Activated CD8-positive, alpha-beta memory T cell treated with anti-CD3 and anti-CD28 coated beads, Interleukin-2, amount 50 U/mL, for 24 hours (primary cell): ENCODE results near the gene RPL10.

Experiments
- DNase-seq: peaks from one replicate; pipeline ENCODE4 v3.0.0-alpha.2; 2020; ENCODE audit errors: extremely low read depth

Gene RPL10

DNA sequence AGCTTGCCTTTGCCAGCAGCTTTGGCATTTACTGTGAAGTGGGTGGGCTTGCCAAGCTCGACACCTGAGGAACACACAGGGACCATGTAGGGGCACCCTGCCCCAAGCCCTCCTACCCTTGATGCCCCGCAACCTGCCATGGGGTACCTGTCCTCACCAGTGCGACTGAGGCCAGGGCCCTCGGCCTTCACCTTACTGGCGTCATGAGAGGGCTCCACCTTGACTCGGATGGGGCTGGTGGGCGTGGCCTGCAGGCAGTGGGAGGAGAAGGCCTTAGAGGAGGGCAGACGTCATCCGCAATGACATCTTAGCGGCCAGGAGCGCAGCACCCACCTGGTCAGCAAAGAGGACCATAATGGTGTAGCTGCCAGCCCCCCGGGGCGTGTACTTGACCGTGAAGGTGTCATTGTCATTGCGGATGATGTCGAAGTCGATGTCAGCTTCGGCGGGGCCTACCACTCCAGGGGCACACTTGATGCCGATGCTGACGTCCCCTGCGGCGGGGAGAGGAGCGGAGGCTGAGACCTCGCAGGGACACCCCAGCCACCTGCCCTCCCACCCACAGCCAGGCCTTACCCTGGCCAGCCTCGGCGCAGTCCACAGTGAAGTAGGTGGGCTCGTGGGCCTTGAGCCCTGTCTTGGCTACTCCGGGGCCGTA is 36.0 kb upstream of the RPL10 start:
- no peak for DNase-seq

DNA sequence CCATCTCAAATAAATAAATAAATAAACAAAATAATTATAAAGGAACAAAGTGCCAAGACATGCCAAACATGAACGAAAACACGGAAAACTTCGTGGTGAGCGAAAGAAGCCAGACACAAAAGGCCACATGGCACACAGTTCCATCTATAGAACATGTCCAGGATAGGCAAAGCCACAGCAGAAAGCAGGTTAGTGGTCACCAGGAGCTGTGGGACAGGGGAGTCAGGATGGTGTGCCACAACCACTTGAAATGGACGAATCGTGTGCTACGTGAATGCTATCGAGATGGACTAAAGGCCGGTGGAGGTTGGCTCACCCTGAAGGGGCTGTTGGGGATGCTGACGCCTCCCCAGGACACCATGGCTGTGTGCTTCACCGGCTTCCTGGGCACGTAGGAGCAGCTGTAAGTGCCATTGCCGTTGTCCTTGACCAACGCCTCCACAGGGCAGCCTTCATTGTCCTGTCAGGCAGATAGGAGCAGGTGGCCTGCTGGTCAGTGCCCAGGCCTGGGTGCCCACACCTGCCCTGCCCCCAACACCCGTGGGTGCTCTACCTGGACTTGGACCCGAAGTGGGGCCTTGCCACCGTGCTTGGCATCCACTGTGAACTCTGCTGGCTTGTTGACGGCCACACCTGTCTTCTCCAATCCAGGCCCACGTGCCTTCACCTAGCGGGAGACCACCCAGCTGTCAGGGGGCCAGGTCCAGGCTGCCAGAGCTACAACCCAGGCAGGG is 34.3 kb upstream of the RPL10 start:
- no peak for DNase-seq

DNA sequence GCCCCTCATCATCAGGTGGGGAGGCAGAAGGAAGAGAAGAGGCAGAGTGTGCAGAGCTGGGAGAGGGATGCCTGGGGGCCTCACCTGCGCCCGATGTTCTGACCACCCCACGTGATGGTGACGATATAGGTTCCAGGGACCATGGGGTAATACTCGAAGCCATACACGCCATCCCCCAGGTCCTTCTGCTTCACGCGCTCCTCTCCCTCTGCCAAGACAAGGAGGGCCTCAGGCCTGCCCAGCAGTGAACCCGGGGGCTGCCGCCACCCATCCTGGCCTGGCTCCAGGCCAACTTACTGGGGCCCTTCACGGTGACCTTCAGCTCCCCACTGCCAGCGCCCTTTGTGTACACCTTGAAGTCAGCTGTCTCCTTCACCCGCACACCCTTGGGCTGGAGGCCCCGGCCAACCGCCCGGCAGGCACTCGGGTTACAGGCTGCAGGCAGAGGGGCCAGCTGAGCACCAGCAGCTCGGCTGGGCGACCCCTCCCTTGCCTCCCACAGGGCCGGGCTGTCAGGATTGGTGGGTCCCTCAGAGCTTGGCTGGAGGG is 33.1 kb upstream of the RPL10 start:
- DNase-seq: no peak

DNA sequence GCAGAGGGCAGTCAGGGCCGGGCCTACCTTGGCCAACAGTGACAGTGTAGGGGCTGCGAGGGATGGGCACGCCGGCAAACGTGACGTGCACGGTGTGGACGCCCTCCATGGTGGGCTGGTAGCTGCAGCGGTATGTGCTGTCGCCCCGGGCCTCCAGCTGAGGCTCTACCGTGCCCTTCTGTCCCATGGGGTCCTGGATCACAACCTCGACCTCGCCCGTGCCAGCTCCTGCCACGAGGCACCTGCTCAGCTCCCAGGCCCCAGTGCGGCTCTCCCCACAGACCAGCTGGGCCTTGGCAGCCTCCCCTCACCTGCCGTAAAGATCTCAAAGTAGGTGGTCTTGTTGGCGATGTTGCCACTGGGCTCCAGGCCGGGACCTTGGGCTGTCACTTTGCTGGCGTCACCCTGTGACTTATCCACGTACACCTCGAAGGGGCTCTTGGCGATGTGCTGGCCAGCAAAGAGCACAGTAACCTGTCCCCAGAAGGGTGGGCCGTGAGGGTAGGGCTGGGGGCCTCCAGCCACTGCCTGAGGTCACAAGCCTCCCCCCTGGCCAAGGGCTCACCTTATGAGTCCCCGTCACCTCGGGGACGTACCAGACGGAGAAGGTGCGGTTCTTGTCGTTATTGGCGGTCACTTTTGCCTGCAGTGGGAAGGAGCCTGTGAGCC is 32.0 kb upstream of the RPL10 start:
- no peak for DNase-seq

DNA sequence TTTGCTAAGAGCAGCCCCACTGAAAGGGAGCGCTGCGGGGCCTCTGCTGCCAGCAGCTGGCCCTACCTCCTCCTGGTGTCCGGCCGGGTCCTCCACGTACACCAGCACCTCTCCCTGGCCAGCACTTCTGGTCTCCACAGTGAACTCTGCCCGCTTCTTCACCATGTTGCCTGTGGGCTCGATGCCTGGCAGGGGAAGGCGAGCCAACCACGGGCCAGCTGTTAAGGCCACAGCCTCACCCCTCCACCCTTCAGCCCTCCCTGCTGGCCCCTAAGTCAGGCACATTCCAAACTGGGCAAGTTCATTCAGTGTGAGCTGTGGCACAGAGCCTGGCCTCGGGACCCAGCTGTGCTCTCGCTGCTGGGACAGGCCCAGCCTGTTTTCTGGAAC is 31.5 kb upstream of the RPL10 start:
- DNase-seq: no peak

DNA sequence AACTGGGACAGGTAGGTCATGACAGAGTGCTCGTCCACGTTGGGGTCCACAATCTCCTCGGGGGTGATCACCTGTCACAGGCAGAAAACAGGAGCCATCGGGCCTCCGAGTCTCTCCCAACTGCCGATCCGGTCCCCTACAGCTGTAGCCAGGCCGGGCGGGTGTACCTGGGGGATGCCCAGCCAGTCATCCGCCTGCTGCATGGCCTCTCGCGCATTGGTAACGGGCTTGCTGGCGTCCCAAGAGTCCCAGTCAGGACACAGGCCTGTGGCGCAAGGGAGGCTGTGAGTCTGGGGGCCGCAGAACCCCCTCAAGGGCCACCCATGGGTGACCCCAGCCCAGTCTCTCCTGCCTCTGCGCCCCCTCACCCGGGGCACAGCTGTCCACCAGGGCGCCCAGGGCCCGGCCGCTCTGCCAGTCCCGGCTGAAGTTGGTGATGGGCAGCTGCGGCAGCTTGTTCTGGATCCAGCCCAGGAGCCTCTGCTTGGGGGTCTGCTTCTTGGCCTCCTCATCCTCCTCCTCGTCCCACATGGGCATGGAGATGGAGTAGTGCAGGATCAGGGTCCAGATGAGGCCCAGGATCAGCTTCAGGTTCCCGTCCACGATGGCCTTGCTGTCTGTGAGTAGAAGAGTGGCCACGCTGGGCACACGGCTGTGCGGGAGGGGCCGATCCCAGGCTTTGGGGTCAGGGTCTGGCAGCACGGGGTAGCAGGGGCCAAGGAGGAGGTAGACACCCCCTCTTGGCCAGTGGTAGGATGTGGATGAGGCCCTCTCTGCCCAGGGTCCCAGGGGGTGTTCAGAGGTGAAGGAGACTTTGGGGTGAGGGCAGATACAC is 30.5 kb upstream of the RPL10 start:
- DNase-seq: no peak

DNA sequence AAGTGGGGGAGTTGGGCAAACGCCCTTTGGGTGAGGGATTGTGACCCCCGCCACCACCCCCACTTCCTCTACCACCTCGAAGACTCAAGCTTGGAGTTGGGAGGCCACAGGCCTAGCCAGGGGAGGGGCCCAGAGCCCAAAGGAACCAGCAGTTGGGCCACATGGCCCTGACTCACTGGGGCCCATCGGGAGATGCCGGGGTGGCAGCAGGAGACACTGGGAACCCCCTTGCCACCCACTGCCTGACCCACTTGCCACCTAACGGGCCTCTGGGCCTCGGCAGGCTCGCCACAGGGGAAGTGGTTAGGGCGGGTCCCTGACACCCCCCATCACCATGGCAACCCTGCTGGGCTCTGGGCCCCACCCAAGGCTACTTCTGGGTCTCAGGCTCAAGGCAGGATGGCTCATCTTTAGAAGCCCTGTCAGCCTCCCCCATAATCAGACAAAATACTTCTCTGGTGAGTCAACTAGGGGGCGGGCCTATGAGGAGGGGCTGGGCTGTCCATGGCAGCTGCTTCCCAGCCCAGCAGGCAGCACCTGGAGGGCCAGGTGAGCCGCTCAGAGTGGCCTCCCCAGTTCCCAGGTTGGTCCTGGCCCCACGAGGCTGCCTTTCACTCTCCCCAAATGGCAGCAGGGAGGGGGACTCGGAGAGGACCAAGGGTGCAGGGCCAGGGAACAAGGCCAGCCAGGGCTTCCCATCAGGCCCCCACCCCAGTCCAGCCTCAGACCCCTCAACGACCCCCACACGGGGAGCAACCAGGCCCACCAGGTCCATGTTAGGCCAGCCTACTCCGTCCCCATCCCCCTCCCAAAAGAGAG is 29.3 kb upstream of the RPL10 start:
- DNase-seq: peak; percentile 81

DNA sequence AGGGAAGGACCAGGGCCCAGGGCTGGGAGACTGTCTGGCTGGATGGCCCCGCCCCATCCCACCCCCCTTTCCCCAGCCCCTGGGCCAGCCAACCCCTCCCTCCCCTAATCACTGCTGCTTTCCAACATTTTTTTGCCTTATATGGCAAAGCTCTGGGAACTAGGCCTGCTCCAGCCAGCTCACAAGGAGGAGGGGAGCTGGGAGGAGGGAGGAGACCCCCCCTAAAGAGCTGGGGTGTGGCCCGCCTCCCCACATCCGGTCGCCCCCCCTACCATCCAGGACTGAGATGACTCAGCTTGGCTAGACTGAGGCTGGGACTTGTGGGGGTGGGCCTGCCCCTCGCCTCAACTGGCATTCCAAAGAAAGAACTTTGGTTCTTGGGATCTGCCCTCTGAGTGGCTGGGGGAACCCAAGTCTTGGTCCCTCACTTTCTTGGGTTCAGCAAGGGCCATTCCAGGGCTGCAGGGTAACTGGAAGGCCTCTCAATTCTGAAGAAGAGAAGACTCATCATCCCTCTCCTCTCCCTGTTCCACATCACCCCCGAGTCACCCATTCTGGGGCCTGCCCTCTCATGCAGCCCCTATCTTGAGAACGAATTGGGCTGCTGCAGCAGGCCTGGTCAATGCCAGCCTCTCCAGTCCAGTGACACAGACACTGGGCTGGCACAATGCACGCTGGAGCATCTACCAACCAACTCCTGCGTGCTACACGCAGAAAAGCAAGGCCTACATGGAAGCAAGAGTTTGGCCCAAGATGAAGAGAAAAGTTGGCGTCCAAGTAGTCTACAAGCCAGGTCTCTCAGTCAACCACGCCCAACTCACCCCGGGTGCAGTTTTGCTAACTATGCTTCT is 28.5 kb upstream of the RPL10 start:
- no peak for DNase-seq

DNA sequence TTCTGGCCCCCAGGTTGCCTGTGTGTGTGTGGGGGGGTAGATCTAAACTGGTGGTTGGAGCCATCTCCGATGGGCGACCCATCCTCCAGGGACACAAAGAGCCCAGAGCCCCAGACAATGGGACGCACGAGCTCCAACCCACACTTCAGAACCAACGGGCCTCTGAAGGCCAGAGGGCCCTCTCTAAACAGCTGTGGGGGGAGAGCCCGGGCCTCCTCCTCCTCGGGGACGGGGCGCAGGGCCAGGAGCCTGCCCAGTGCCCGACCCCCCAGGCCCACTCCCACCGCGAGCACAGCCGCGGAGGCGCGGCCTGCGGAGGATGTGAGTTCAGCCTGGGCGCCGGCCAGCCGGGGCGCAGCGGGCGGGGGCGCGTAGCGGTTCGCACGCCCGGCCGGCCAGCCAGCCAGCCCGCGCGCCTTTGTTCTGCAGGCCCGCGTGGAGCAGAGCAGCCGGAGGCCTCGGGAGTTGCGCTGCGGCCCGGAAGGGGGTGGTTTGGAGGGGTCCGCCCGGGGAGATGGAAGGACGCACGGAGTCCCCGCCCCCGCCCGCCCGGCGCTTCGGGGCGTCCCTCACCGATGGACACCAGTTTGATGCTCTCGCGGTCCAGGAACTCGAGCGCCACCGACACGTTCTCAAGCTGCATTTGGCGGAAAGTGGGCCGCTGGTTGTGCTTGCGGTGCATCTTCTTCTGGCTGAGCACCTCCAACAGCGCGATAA is 27.7 kb upstream of the RPL10 start:
- DNase-seq: no peak

DNA sequence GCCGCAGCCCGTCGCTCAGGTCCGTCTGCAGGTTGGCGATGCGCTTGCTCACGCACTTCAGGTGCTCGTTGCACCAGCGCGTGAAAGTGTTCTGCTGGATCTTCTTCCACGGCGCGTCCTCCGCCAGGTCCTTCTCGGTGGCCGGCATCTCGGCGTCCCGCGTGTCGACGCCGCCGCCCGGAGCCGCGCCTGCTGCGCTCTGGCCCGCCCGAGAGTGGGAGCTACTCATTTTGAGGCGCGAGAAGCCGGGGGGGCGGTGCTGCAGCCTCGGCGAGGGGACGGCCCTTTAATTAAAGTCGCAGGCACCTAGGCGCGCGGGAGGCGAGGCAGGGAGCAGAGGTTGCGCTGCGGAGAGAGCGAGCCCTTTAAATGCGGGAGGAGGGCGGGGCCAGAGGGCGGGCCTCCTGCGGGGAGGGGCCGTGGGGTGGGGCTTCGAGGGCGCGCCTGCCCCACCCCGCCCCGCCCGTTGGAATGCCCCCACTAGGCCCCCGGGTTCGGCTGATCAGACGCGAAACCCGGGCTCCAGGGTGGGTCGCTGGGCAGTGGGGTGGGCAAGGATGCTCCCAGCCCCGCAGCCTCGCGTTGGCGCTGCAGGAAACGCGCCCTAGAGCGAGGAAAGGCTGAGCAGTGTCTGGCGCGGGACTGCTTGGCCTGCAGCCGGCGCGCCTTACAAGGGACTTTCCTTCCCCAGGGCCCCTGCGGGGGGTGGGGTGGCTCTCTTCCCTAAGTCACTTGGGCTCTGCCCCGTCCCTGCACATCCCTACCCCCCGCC is 27.0 kb upstream of the RPL10 start:
- DNase-seq: peak; percentile 82

DNA sequence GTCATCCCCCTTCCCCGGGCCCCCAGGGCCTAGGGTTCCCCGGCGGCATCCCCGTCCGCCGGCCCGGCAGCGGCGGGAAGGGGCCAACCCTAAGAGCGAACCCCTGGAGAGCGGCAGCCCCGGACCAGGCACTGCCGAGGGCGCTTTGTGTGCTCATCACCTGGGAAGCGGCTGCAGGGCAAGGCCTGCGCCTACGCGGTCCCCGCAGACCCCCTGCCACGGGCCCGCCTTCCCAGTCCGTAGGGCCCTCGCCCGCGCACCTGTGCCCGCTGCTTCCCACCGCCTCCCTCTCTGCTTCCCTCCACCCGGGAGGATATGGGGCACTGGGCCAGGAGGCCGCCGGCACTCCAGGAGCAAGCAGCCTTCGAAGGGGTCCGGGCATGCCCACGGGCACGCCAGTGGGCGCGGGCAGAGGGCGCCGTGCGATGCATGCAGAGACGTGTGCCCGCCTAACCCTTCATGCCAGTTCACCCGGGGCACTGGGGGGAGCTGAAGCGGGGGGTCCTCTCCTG is 26.3 kb upstream of the RPL10 start:
- DNase-seq: no peak

DNA sequence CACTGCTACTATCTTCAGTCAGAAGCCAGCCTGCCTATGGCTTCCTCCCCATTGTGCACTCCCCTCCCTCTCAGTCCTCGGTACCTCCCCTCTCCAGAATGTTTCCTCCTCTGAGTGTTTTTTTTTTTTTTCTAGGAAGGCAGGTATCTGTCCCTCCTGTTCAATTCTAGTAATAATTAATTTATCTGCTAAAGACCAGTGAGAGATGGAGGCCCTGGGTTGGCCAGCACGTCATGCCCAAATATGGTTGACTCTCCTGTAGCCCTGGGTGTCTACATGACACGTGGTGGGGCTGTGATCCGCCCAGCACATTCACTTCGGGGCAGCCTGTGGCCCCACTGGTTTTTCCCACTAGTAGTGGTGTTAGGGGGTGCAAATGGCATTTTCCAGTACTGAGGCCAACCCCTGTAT is 25.6 kb upstream of the RPL10 start:
- no peak for DNase-seq

DNA sequence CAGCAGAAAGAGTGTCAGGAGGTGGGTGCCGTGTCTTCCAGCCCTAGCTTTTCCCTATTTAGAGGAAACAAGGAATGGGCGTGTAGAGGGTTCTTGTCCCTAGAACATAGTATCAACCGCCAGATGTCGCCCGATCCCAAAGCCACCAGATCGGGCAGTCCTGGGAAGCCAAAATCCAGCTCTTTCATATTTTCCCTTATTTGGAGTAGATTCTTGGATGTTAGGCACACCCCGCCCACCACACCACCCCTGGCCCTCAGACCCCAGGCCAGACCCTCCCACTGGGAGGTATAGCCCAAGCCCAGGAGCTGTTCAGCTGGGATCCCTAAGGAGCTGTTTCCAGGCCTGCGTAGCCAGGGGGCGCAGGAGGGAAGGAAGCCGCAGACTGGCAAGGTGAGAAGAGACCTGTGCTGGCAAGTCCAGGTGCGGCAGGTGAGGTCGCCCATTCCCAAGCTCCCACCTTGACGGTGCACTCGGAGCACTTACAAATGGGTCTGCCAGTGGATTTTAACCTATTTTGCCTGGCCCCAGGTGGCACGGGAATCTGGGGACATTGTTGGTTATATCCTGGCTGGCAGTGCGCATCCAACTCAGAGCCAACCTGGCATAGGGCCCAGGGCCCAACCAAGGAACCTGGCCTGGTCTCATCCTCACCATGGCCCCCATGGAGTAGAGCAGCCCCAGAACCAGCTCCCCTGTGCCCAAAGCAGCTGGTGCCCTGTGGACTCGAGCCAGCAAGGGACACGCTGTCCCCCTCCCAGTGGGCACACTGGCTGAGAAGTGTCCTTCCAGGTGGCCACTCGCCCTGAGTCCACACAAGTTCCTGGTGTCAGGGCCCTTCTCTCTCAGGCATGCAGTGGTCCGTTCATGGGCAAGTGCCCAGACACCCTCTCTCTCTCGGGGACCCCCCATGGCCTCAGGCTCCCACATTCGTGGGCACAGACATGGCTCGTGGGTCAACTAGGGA is 24.6 kb upstream of the RPL10 start:
- no peak for DNase-seq

DNA sequence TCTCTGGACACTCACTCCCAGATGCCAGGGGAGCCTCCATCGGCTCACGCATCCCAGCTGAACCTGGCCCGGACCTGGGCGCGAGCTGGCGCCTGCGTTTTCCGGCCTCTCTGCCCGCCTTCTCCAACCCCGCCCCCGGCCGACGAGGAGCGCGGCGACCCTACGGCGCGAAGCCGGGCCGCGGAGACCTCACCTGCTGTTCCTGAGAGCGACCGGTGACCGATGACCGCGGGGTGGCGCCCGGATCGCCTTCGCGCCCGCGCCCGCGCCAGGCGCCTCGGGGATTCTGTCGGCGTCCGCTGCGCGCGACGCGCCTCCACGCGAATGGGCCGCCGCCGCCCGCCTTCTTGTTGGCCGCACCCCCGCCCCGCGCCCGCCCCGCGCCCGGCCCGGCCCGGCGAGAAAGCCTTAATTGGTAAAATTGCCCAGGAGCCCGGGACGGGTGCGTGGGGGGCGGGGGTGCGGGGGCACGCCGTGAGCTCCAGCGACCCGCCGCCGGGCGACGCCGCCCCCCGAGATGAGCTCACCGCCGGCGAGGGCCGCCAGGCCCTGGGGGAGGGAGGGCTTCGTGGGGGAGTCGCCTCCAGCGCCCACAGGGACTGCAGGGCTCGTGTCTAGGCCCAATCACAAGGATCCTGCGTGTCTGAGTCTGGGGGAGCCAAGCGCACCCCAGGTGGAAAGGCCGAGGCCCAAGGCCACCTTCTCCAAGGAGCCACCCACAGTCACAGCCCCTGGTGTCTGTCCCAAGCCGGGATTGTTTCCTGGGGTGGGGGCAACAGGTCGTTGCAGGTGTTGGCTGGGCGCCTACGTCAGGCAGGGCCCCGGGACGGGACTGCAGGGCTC is 23.6 kb upstream of the RPL10 start, which contains the start of gene FLNA:
Gene FLNA (minus strand): TSS at position 322 of the 843 bp plus-strand sequence. CDS start 3,389 bp downstream, outside the sequence.
- no peak for DNase-seq

DNA sequence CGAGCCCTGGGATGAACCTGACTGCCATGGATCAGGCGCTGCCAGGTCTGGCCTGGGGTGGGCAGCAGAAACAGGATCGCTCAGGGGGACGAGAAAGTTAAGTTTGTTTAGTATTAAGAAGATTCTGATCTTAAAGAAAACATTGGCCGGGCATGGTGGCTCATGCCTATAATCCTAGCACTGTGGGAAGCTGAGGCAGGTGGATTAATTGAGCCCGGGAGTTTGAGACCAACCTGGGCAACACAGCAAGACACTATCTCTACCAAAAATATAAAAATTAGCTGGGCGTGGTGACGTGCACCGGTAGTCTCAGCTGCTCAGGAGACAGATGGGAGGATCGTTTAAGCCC is 23.0 kb upstream of the RPL10 start:
- DNase-seq: no peak

DNA sequence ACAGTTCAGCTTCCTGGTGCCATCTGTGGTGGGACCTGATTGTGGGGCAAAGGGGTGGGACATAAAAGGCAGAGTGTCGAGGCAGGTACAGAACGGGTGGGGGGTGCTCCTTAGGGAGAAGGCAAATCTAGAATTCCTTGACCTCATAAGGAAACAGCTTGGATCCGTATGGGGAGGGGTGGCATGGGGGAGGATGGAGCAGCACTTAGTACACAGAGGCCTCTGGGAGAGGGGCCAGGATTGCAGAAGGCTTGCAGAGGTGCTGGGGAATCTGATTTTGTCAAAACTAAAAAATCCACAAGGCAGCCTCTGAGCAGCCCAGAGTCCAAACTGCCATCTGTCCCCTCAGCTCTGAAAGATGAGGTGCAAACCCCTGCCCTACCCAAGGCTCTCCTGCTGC is 21.4 kb upstream of the RPL10 start:
- DNase-seq: no peak
